ENCODE measurements around the gene RAB4A. TPM values are rescaled to one million over a fixed set of nuclear protein-coding genes. Genes with fewer than 3 reads are reported as not detected.

Gene RAB4A
- polyA plus RNA-seq, 1 experiment: 24.8 TPM

GRCh38 chr1:229275005-229275404 is 4.1 kb downstream of the RAB4A start:
- TF ChIP-seq, protein P1, sequence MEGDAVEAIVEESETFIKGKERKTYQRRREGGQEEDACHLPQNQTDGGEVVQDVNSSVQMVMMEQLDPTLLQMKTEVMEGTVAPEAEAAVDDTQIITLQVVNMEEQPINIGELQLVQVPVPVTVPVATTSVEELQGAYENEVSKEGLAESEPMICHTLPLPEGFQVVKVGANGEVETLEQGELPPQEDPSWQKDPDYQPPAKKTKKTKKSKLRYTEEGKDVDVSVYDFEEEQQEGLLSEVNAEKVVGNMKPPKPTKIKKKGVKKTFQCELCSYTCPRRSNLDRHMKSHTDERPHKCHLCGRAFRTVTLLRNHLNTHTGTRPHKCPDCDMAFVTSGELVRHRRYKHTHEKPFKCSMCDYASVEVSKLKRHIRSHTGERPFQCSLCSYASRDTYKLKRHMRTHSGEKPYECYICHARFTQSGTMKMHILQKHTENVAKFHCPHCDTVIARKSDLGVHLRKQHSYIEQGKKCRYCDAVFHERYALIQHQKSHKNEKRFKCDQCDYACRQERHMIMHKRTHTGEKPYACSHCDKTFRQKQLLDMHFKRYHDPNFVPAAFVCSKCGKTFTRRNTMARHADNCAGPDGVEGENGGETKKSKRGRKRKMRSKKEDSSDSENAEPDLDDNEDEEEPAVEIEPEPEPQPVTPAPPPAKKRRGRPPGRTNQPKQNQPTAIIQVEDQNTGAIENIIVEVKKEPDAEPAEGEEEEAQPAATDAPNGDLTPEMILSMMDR (IDR thresholded peaks at IDR 0.05; ENCODE audit: insufficient read depth, low read depth, low read length): no peak
- H3K4me3 ChIP-seq (ENCODE audit: low read depth, low read length): no peak overlapping the region
- ChIA-PET POLR2A (no interaction called here), CTCF (interaction anchor here (1.0 kb wide), 1 partner anchor 44 kb away, joined by 3 read pairs; no protein-coding TSS in a partner anchor)
- no peak for DNase-seq (ENCODE audit: low read depth)
- H3K36me3 ChIP-seq (ENCODE audit: control insufficient read depth, insufficient read depth, low read length): peaks cover 1% of the 10 kb centered on the region; the same call in 1 of the 2 replicates
- H3K27me3 ChIP-seq (ENCODE audit: control insufficient read depth, insufficient read depth, low read length): no peaks in the 10 kb centered on the region

DNA sequence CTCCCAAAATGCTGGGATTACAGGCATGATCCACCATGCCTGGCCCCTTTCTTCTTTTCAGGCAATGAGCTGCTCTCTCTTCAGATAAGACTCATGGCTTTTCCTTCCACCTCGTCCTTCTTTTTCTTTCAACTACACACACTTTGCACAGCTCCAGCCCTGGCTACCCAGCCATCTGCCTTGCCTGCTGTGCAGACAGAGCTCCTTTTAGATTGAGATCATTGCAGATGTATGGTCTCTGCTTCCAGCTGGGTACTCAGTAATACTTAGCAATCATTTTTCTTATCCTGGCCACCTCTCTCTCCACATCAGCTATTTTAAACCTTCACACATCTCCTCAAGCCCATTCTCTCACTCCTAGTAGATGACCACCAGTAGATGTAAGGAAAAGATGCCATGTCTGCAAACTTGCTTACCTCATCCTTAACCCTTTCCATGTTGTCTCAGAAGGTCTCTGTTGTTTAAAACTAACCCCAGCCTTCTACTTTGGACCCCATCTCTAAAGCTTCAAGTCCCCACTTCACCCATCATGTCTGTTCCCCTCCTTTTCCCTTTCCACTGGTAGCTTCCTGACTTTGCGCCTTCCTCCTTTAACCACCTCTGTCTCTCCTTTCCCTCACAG is 7.3 kb downstream of the RAB4A start:
- peaks cover 1% of the 10 kb centered on the region; the same call in 1 of the 2 replicates for H3K36me3 ChIP-seq (ENCODE audit: control insufficient read depth, insufficient read depth, low read length)
- ChIA-PET POLR2A (no interaction called here), CTCF (no interaction called here)
- no peak overlapping the region for H3K4me3 ChIP-seq (ENCODE audit: low read depth, low read length)
- TF ChIP-seq, protein P1 (IDR thresholded peaks at IDR 0.05; ENCODE audit: insufficient read depth, low read depth, low read length): no peak
- no peaks in the 10 kb centered on the region for H3K27me3 ChIP-seq (ENCODE audit: control insufficient read depth, insufficient read depth, low read length)
- no peak for DNase-seq (ENCODE audit: low read depth)

- Histone ChIP-seq H3K36me3 (ENCODE audit: control insufficient read depth, insufficient read depth, low read length) (peaks cover 1% of the 10 kb centered on the region; the same call in 1 of the 2 replicates), H3K4me3 (ENCODE audit: low read depth, low read length) (no peak overlapping the region), H3K27me3 (ENCODE audit: control insufficient read depth, insufficient read depth, low read length) (no peaks in the 10 kb centered on the region)
- CTCF ChIA-PET: no interaction called here
- TF ChIP-seq, protein P1 (IDR thresholded peaks at IDR 0.05; ENCODE audit: insufficient read depth, low read depth, low read length): no peak
- POLR2A ChIA-PET: no interaction called here
- DNase-seq (ENCODE audit: low read depth): no peak
Observed at GRCh38 chr1:229279242-229279641, 8.3 kb downstream of the RAB4A start.

DNA sequence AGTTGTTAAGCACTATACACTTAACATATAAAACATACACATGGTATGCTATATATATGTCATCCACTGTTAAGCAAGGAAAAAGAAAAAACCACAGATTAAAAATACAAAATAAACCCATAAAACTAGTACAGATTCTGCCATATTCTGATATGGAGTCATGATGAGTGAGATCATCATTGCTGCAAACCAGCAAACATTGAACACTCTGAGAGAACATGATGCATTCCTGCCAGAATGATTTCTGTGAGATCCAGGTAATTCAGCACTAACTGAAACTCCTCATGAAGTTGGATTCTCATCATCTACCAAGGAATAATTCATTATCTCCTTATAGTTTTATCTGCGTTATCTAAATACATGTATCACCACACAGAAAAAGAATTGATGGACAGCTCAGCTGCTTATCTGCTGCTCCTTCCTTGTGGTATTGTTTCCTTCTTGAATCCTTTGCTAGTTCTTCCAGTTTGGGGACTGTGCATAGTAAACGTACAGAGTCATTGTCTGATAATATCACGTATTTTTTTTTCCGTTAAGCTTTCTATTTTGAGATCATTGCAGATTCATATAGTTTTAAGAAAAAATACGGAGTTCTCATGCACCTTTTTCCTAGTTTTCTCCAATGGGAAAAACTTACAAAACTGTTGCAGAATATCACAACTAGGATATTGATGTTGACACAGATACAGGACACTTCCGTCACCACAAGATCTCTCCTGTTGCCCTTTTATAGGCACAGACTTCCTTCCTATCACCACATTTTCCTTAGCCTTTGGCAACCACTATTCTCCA is 9.3 kb downstream of the RAB4A start:
- Histone ChIP-seq H3K36me3 (ENCODE audit: control insufficient read depth, insufficient read depth, low read length) (peaks cover 1% of the 10 kb centered on the region; the same call in 1 of the 2 replicates), H3K4me3 (ENCODE audit: low read depth, low read length) (no peak overlapping the region), H3K27me3 (ENCODE audit: control insufficient read depth, insufficient read depth, low read length) (no peaks in the 10 kb centered on the region)
- ChIA-PET POLR2A (no interaction called here), CTCF (no interaction called here)
- DNase-seq (ENCODE audit: low read depth): no peak
- TF ChIP-seq, protein P1 (IDR thresholded peaks at IDR 0.05; ENCODE audit: insufficient read depth, low read depth, low read length): no peak

GRCh38 chr1:229280921-229281320 is 10.0 kb downstream of the RAB4A start:
- ChIA-PET POLR2A (no interaction called here), CTCF (no interaction called here)
- DNase-seq (ENCODE audit: low read depth): no peak

More at GRCh38 chr1:229280921-229281320, 10.0 kb downstream of the RAB4A start:
- Histone ChIP-seq H3K36me3 (ENCODE audit: control insufficient read depth, insufficient read depth, low read length) (peaks cover 1% of the 10 kb centered on the region; the same call in 1 of the 2 replicates), H3K27me3 (ENCODE audit: control insufficient read depth, insufficient read depth, low read length) (no peaks in the 10 kb centered on the region), H3K4me3 (ENCODE audit: low read depth, low read length) (no peak overlapping the region)
- TF ChIP-seq, protein P1 (IDR thresholded peaks at IDR 0.05; ENCODE audit: insufficient read depth, low read depth, low read length): no peak
